Peyer's patch (tissue), 4 donors: ENCODE results near the gene LRRC28. TPM values are rescaled to one million over a fixed set of nuclear protein-coding genes. Genes with fewer than 3 reads are reported as not detected.

Source experiments
- DNase-seq, 3 donors: peaks; one replicate each; pipeline ENCODE4 v3.0.0-alpha.2; 2017 to 2019
- H3K27ac ChIP-seq, 4 donors: fragments of 200-600 bp; sonication (generic); one replicate each; pipeline ENCODE4 v1.5.1; 2016 to 2019
- H3K27me3 ChIP-seq, 2 donors: fragments of 200-600 bp; sonication (generic); one replicate each; pipeline ENCODE4 v1.5.1; 2019
- H3K36me3 ChIP-seq, 3 donors: fragments of 200-600 bp; sonication (generic); one replicate each; pipeline ENCODE4 v1.5.1; 2016 to 2019
- H3K4me1 ChIP-seq, 4 donors: fragments of 200-600 bp; sonication (generic); one replicate each; pipeline ENCODE4 v1.5.1; 2016 to 2019
- H3K4me3 ChIP-seq, 4 donors: fragments of 200-600 bp; sonication (generic); 1 replicate in 3 of 4; 2 replicates in 1 of 4; pipeline ENCODE4 v1.5.1; 2016 to 2019; ENCODE audit warnings: mild to moderate bottlenecking in 1 of 4
- H3K9me3 ChIP-seq, 4 donors: fragments of 200-600 bp; sonication (generic); one replicate each; pipeline ENCODE4 v1.5.1; 2016 to 2019; ENCODE audit warnings: mild to moderate bottlenecking in 1 of 4
- POLR2A ChIP-seq, 2 donors: fragments of 450-650 bp; IDR thresholded peaks; one replicate each; pipeline ENCODE4 v1.5.1; 2017; ENCODE audit warnings: antibody characterized with exemption in 2 of 2, mild to moderate bottlenecking in 2 of 2, moderate library complexity in 2 of 2
- total RNA-seq, 4 donors: library from RNA; depleted of rRNA; stranded (reverse); fragments of >200 nt; gene quantifications; one replicate each; pipeline ENCODE4 v1.1.0, GENCODE V29; 2016
- TF ChIP-seq, protein P1 (sequence below), 6 experiments: fragments of 450-650 bp in 4 of 6; fragments of 200-600 bp in 2 of 6; sonication (generic) in 1 of 6; IDR thresholded peaks; one replicate each; pipeline ENCODE4 v1.5.1; 2017 to 2019; ENCODE audit warnings: antibody characterized with exemption in 6 of 6, mild to moderate bottlenecking in 3 of 6, moderate library complexity in 1 of 6

LRRC28 gene
- total RNA-seq, 4 donors from 2014 or later = 62.7 to 197 (median 157) TPM

- no peaks in the 10 kb centered on the region for H3K9me3 ChIP-seq
- H3K4me1 ChIP-seq = peaks cover 0 to 40% (median 6%) of the 10 kb centered on the region in 4 donors
- DNase-seq = no peak
- H3K36me3 ChIP-seq = no peaks in the 10 kb centered on the region
- H3K27ac ChIP-seq = peak overlapping the region; percentile 83 to 96 (median 88)
- no peaks in the 10 kb centered on the region for H3K27me3 ChIP-seq
- peak overlapping the region; percentile 79 to 85 (median 82) for H3K4me3 ChIP-seq
- TF ChIP-seq, protein P1, sequence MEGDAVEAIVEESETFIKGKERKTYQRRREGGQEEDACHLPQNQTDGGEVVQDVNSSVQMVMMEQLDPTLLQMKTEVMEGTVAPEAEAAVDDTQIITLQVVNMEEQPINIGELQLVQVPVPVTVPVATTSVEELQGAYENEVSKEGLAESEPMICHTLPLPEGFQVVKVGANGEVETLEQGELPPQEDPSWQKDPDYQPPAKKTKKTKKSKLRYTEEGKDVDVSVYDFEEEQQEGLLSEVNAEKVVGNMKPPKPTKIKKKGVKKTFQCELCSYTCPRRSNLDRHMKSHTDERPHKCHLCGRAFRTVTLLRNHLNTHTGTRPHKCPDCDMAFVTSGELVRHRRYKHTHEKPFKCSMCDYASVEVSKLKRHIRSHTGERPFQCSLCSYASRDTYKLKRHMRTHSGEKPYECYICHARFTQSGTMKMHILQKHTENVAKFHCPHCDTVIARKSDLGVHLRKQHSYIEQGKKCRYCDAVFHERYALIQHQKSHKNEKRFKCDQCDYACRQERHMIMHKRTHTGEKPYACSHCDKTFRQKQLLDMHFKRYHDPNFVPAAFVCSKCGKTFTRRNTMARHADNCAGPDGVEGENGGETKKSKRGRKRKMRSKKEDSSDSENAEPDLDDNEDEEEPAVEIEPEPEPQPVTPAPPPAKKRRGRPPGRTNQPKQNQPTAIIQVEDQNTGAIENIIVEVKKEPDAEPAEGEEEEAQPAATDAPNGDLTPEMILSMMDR (IDR thresholded peaks at IDR 0.05) = no peak
- TF ChIP-seq POLR2A (IDR thresholded peaks at IDR 0.05) = no peak
These were observed 806 bp upstream of the LRRC28 start for GRCh38 chr15:99250494-99250856.

- Histone ChIP-seq H3K4me1 (peaks cover 0 to 40% (median 6%) of the 10 kb centered on the region in 4 donors), H3K4me3 (peak overlapping the region in 3 of 4 donors; percentile 79 to 85 (median 79)), H3K36me3 (no peaks in the 10 kb centered on the region), H3K27ac (peak overlapping the region in 2 of 4 donors; percentile 64 to 92), H3K27me3 (no peaks in the 10 kb centered on the region), H3K9me3 (no peaks in the 10 kb centered on the region)
- DNase-seq = no peak
- no peak for TF ChIP-seq POLR2A (IDR thresholded peaks at IDR 0.05)
- TF ChIP-seq, protein P1 (IDR thresholded peaks at IDR 0.05) = no peak
These were observed 1.0 kb downstream of the LRRC28 start for GRCh38 chr15:99252326-99252725.

DNA sequence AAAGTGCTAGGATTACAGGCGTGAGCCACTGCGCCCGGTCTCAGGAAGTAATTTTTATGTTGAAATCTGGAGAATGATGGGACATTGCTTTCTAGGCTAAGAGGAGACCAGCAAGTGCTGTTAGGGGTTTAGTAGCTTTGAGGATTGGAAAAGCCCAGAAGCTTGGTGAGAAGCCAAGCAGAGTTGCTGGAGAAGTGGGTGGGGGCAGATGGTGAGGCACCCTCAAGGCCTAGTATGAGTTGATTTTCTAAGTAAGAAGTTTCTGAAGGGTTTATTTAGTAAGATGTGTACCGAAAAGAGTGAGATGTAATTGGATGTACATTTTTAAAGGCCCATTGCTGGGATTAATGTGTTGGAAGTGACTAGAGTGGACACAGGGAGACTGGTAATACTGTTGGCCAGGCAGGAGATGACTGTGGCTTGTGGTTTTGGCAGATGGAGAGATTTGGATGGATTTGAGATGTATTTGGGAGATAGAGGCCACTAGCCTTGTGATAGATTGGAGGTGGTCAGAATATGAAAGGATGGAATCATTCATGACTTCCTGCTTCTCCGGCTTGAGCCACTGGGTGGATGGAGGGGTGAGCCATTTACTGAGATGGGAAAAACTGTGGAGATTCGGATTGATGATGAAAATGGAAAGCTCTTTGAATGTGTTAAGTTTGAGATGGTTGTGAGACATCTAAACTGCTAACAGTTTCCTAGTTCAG, 2.3 kb downstream of the LRRC28 start:
- no peaks in the 10 kb centered on the region for H3K27me3 ChIP-seq
- TF ChIP-seq POLR2A (IDR thresholded peaks at IDR 0.05) = no peak
- TF ChIP-seq, protein P1 (IDR thresholded peaks at IDR 0.05) = peak in 2 of 6 experiments; percentile 8 to 13
- peaks cover 0 to 32% (median 6%) of the 10 kb centered on the region in 4 donors for H3K4me1 ChIP-seq
- peak overlapping the region in 2 of 4 donors; percentile 10 to 31 for H3K4me3 ChIP-seq
- H3K9me3 ChIP-seq = no peaks in the 10 kb centered on the region
- H3K27ac ChIP-seq = peak overlapping the region in 1 of 4 donors; percentile 55
- DNase-seq = no peak
- no peaks in the 10 kb centered on the region for H3K36me3 ChIP-seq

GRCh38 chr15:99257107-99257750, 5.9 kb downstream of the LRRC28 start:
- Histone ChIP-seq H3K36me3 (peaks cover 0 to 8% (median 0%) of the 10 kb centered on the region in 3 donors), H3K4me3 (no peak overlapping the region), H3K4me1 (peaks cover 0 to 26% (median 3%) of the 10 kb centered on the region in 4 donors), H3K9me3 (no peaks in the 10 kb centered on the region), H3K27ac (peak overlapping the region in 1 of 4 donors; percentile 54), H3K27me3 (no peaks in the 10 kb centered on the region)
- DNase-seq = peak in 2 of 3 donors; percentile 79
- TF ChIP-seq, protein P1 (IDR thresholded peaks at IDR 0.05) = no peak
- peak; percentile 11 to 43 for TF ChIP-seq POLR2A (IDR thresholded peaks at IDR 0.05)

DNA sequence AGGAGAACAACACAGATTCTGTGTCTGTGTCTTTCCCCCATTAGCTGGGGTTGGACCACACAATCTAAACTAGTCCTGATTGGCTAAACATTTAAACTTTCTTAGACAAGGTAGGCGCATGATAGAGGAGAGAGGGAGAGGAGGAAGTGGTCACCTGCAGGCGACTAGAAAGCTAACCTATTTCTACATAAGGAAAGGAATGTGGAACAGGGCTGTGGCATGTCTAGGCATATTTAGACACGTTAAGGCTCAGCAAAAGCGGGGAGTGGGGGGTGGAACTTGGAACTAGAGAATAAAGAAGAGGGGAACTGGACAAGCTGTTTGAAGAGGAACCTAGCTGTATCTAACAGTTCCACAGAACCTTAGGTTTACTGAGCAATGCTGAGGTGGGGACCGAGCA, 12.8 kb downstream of the LRRC28 start:
- no peak for DNase-seq
- H3K27me3 ChIP-seq = no peaks in the 10 kb centered on the region
- peaks cover 0 to 5% (median 0%) of the 10 kb centered on the region in 4 donors for H3K4me1 ChIP-seq
- no peak for TF ChIP-seq POLR2A (IDR thresholded peaks at IDR 0.05)
- TF ChIP-seq, protein P1 (IDR thresholded peaks at IDR 0.05) = no peak
- H3K36me3 ChIP-seq = peaks cover 0 to 16% (median 0%) of the 10 kb centered on the region in 3 donors
- H3K27ac ChIP-seq = no peak overlapping the region
- H3K4me3 ChIP-seq = no peak overlapping the region
- no peaks in the 10 kb centered on the region for H3K9me3 ChIP-seq
